MM.1S (cell line): Measurements from ENCODE around the gene TMEM273.

Experiments used
- EZH2 ChIP-seq: fragments of 300-600 bp; sonication (generic); optimal IDR thresholded peaks from 2 replicates; pipeline ENCODE3; 2017; ENCODE audit warnings: low read depth, mild to moderate bottlenecking, antibody characterized with exemption, low read length, mixed read lengths
- EZH2phosphoT487 ChIP-seq: fragments of 300-600 bp; sonication (generic); IDR thresholded peaks from 2 replicates; pipeline ENCODE4 v1.6.1; 2018; ENCODE audit warnings: antibody characterized with exemption, low read length
- TF ChIP-seq, protein P1 (sequence below): fragments of 300-600 bp; sonication (generic); IDR thresholded peaks from 2 replicates; pipeline ENCODE4 v1.5.1; 2016; ENCODE audit warnings: antibody characterized with exemption, low read length, mixed read lengths

DNA sequence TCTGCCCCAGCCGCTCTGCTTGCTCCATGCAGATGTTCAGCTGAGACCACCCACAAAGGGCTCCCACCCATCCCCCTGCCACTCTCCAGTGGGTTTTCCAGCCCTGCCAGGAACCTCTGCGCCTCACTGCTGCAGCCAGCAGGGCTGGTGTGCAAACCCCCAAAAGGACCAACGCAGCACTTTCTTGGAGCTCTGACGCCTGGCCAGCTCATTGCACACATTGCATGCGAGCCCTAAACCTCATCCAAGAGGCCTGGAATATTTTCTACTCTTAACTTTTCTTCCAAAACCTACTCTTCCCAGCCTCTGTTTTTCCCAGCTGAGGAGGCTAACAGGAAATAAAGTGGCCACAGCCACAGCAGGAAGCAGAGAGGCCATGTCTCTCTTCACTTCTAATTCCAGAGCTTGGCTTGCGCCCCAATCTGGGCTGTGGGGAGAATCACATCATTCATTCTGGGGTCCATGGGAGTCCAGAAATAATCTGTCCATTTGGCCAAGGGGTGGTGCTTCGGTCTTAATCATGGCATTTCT, 49.8 kb downstream of the TMEM273 start:
- TF ChIP-seq EZH2phosphoT487 (no peak), EZH2 (no peak)
- TF ChIP-seq, protein P1, sequence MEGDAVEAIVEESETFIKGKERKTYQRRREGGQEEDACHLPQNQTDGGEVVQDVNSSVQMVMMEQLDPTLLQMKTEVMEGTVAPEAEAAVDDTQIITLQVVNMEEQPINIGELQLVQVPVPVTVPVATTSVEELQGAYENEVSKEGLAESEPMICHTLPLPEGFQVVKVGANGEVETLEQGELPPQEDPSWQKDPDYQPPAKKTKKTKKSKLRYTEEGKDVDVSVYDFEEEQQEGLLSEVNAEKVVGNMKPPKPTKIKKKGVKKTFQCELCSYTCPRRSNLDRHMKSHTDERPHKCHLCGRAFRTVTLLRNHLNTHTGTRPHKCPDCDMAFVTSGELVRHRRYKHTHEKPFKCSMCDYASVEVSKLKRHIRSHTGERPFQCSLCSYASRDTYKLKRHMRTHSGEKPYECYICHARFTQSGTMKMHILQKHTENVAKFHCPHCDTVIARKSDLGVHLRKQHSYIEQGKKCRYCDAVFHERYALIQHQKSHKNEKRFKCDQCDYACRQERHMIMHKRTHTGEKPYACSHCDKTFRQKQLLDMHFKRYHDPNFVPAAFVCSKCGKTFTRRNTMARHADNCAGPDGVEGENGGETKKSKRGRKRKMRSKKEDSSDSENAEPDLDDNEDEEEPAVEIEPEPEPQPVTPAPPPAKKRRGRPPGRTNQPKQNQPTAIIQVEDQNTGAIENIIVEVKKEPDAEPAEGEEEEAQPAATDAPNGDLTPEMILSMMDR: no peak
